Measurements from ENCODE around the gene ERBB2.

ERBB2 gene

GRCh38 chr17:39729280-39729851 lies 29.5 kb downstream of the ERBB2 start:
- no peak for DNase-seq

- DNase-seq: peak; percentile 92
These were observed 30.4 kb downstream of the ERBB2 start, which contains the start of gene MIEN1 for GRCh38 chr17:39730095-39730921. Gene MIEN1 (minus strand): TSS chr17:39730532. CDS start chr17:39730495, 37 bp downstream.

- DNase-seq: no peak
These were observed 32.7 kb downstream of the ERBB2 start for GRCh38 chr17:39732586-39732985.

GRCh38 chr17:39735882-39736281 lies 36.0 kb downstream of the ERBB2 start:
- DNase-seq: no peak

GRCh38 chr17:39736319-39737165 lies 36.7 kb downstream of the ERBB2 start:
- DNase-seq: no peak

- no peak for DNase-seq
These were observed 37.4 kb downstream of the ERBB2 start for GRCh38 chr17:39737206-39737759.

- DNase-seq: no peak
These were observed 38.1 kb downstream of the ERBB2 start, which contains the start of gene GRB7 for GRCh38 chr17:39737760-39738567. Gene GRB7 (plus strand): TSS chr17:39737938. CDS start chr17:39742302, 4,364 bp downstream.

GRCh38 chr17:39738568-39738901 lies 38.7 kb downstream of the ERBB2 start:
- peak; percentile 66 for DNase-seq

GRCh38 chr17:39738983-39739884 lies 39.4 kb downstream of the ERBB2 start:
- DNase-seq: no peak

- no peak for DNase-seq
These were observed 40.1 kb downstream of the ERBB2 start for GRCh38 chr17:39739885-39740356.

- no peak for DNase-seq
These were observed 40.7 kb downstream of the ERBB2 start for GRCh38 chr17:39740357-39741111.

- DNase-seq: no peak
These were observed 42.4 kb downstream of the ERBB2 start for GRCh38 chr17:39742126-39742855.

GRCh38 chr17:39742856-39743436 lies 43.1 kb downstream of the ERBB2 start:
- DNase-seq: no peak

GRCh38 chr17:39744075-39744835 lies 44.4 kb downstream of the ERBB2 start:
- DNase-seq: no peak

- DNase-seq: no peak
These were observed 45.0 kb downstream of the ERBB2 start for GRCh38 chr17:39744836-39745215.

- DNase-seq: no peak
These were observed 45.7 kb downstream of the ERBB2 start for GRCh38 chr17:39745335-39746144.

- no peak for DNase-seq
These were observed 46.2 kb downstream of the ERBB2 start for GRCh38 chr17:39746145-39746461.

- no peak for DNase-seq
These were observed 47.9 kb downstream of the ERBB2 start for GRCh38 chr17:39747745-39748144.
